Embryonic facial prominence (tissue), 1 donor: ENCODE results near the gene SNTG2.

Experiments
- DNase-seq: peaks from one replicate; pipeline ENCODE4 v3.0.0-alpha.2; 2016; ENCODE audit errors: extremely low spot score

SNTG2 gene

GRCh38 chr2:926259-926793 is 24.3 kb upstream of the SNTG2 start:
- DNase-seq: no peak

- DNase-seq: no peak
These were observed 23.8 kb upstream of the SNTG2 start for GRCh38 chr2:926896-927295.

- DNase-seq: no peak
These were observed 21.5 kb upstream of the SNTG2 start for GRCh38 chr2:929011-929735.

GRCh38 chr2:929925-930324 is 20.7 kb upstream of the SNTG2 start:
- DNase-seq: no peak

GRCh38 chr2:930935-931334 is 19.7 kb upstream of the SNTG2 start:
- no peak for DNase-seq

GRCh38 chr2:932320-933115 is 18.1 kb upstream of the SNTG2 start:
- DNase-seq: no peak

- no peak for DNase-seq
These were observed 16.8 kb upstream of the SNTG2 start for GRCh38 chr2:933734-934295.

- DNase-seq: no peak
These were observed 13.1 kb upstream of the SNTG2 start for GRCh38 chr2:937530-937929.

GRCh38 chr2:938181-939005 is 12.3 kb upstream of the SNTG2 start:
- no peak for DNase-seq

GRCh38 chr2:939936-940601 is 10.6 kb upstream of the SNTG2 start:
- DNase-seq: no peak

- no peak for DNase-seq
These were observed 8.8 kb upstream of the SNTG2 start for GRCh38 chr2:941871-942270.

- DNase-seq: no peak
These were observed 7.7 kb upstream of the SNTG2 start for GRCh38 chr2:942775-943460.

GRCh38 chr2:943461-943797 is 7.2 kb upstream of the SNTG2 start:
- DNase-seq: no peak

GRCh38 chr2:943821-944220 is 6.8 kb upstream of the SNTG2 start:
- DNase-seq: no peak

- DNase-seq: no peak
These were observed 6.0 kb upstream of the SNTG2 start for GRCh38 chr2:944693-945092.

GRCh38 chr2:945104-945503 is 5.5 kb upstream of the SNTG2 start:
- no peak for DNase-seq

- no peak for DNase-seq
These were observed 4.3 kb upstream of the SNTG2 start for GRCh38 chr2:946073-946948.

- DNase-seq: no peak
These were observed 1.1 kb upstream of the SNTG2 start for GRCh38 chr2:949384-950079.
